Measurements from ENCODE around the gene AAK1. TPM values are rescaled to one million over a fixed set of nuclear protein-coding genes. Genes with fewer than 3 reads are reported as not detected.

AAK1 gene
- total RNA-seq, 1 experiment from 2014 or later: 75.8 TPM

DNA sequence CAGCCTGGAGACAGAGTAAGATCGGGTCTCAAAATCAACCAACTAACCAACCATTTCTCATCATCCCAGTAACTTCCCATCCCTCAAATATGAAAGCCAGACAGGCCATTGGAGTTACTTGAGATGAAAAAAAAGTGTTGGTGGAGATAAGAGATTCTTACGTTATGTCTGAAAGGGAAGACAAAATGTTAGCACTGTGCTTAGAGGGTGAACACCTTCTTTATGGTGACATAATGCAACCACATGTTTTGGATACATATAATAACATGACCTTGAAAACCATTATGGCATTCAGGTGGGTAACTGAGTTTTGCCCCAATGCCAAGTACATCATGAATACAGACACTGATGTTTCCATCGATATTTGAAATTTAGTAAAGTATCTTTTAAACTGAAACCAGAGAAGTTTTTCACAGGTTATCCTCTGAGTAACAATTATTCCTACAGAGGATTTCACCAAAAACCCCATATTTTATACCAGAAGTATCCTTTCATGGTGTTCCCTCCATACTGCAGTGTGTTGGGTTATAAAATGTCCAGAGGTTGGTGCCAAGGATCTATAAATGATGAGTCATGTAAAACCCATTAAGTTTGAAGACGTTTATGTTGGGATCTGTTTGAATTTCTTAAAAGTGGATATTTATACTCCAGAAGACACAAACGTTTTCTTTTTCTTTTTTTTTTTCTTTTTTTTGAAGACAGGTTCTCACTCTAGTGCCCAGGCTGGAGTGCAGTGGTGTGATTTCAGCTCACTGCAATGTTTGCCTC lies 45.5 kb downstream of the AAK1 start:
- no peaks in the 10 kb centered on the region for H3K9me3 Mint-ChIP-seq (ENCODE audit: unreplicated experiment)
- no TSS peak for BruUV-seq (replicated peaks)
- H3K4me3 Mint-ChIP-seq (ENCODE audit: unreplicated experiment): no peak overlapping the region
- peaks cover 20% of the 10 kb centered on the region for H3K4me1 Mint-ChIP-seq (ENCODE audit: insufficient read depth, unreplicated experiment)
- no peak overlapping the region for H3K27ac Mint-ChIP-seq (ENCODE audit: low read depth, unreplicated experiment)
- POLR2A ChIA-PET: interaction anchor here (0.6 kb wide), 1 partner anchor 104 kb away, joined by 3 read pairs; no protein-coding TSS in a partner anchor
- intact Hi-C loops (cut with micrococcal nuclease): no loop called here
- H3K36me3 Mint-ChIP-seq (ENCODE audit: insufficient read depth, unreplicated experiment): peaks cover 10% of the 10 kb centered on the region
- no peak for DNase-seq (ENCODE audit: unreplicated experiment)
- no peaks in the 10 kb centered on the region for H3K27me3 Mint-ChIP-seq (ENCODE audit: insufficient read depth, unreplicated experiment)
- TF ChIP-seq, protein P1, sequence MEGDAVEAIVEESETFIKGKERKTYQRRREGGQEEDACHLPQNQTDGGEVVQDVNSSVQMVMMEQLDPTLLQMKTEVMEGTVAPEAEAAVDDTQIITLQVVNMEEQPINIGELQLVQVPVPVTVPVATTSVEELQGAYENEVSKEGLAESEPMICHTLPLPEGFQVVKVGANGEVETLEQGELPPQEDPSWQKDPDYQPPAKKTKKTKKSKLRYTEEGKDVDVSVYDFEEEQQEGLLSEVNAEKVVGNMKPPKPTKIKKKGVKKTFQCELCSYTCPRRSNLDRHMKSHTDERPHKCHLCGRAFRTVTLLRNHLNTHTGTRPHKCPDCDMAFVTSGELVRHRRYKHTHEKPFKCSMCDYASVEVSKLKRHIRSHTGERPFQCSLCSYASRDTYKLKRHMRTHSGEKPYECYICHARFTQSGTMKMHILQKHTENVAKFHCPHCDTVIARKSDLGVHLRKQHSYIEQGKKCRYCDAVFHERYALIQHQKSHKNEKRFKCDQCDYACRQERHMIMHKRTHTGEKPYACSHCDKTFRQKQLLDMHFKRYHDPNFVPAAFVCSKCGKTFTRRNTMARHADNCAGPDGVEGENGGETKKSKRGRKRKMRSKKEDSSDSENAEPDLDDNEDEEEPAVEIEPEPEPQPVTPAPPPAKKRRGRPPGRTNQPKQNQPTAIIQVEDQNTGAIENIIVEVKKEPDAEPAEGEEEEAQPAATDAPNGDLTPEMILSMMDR (IDR thresholded peaks at IDR 0.05; ENCODE audit: unreplicated experiment): no peak
- CTCF ChIA-PET: no interaction called here

DNA sequence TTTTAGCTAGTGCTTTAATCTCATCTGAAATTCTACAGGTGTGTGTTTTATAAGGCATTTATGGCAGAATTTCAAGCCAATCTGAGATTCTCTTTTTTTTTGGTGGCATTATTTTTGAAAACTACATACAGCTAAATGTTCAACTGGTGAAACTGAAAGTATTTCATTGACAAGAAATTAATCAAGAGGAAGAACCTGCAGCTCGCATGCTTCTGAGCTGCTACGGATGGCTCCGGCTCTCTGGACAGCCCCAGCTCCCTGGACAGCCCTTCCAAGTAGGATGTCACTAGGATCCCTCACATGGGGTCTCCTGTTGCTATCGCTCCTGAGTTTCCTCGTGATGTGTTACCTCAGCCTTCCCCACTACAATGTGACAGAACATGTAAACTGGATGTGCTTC lies 46.4 kb downstream of the AAK1 start:
- no peak overlapping the region for H3K27ac Mint-ChIP-seq (ENCODE audit: low read depth, unreplicated experiment)
- no peaks in the 10 kb centered on the region for H3K27me3 Mint-ChIP-seq (ENCODE audit: insufficient read depth, unreplicated experiment)
- H3K4me3 Mint-ChIP-seq (ENCODE audit: unreplicated experiment): no peak overlapping the region
- H3K36me3 Mint-ChIP-seq (ENCODE audit: insufficient read depth, unreplicated experiment): peaks cover 10% of the 10 kb centered on the region
- intact Hi-C loops (cut with micrococcal nuclease): no loop called here
- TF ChIP-seq, protein P1 (IDR thresholded peaks at IDR 0.05; ENCODE audit: unreplicated experiment): no peak
- ChIA-PET POLR2A (interaction anchor here (1.0 kb wide), 1 partner anchor 10 kb away, joined by 3 read pairs; no protein-coding TSS in a partner anchor), CTCF (interaction anchor here (0.7 kb wide), 1 partner anchor 16 kb away, joined by 3 read pairs; no protein-coding TSS in a partner anchor)
- H3K4me1 Mint-ChIP-seq (ENCODE audit: insufficient read depth, unreplicated experiment): peaks cover 20% of the 10 kb centered on the region
- no peaks in the 10 kb centered on the region for H3K9me3 Mint-ChIP-seq (ENCODE audit: unreplicated experiment)
- BruUV-seq (replicated peaks): no TSS peak
- no peak for DNase-seq (ENCODE audit: unreplicated experiment)

DNA sequence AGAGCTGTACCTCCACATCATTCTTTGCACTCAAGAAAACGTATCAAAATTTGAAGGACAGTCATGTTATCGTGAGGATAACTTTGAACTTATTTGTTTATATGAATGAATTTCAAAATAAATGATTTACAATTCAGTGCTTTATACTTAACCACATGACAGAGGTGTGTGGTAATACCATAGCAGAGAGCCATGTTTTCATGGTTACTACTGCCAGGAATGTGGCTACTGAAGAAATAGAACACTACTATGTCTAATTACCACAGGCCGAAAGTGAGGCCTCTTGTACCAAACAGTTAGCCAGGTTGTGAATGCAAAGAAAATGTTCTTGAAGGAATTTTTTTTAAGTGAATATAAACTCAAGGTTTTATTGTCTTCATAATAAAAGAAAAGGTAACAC lies 49.2 kb downstream of the AAK1 start:
- Mint-ChIP-seq H3K36me3 (ENCODE audit: insufficient read depth, unreplicated experiment) (no peaks in the 10 kb centered on the region), H3K4me1 (ENCODE audit: insufficient read depth, unreplicated experiment) (peaks cover 8% of the 10 kb centered on the region), H3K27me3 (ENCODE audit: insufficient read depth, unreplicated experiment) (no peaks in the 10 kb centered on the region), H3K4me3 (ENCODE audit: unreplicated experiment) (no peak overlapping the region), H3K27ac (ENCODE audit: low read depth, unreplicated experiment) (no peak overlapping the region), H3K9me3 (ENCODE audit: unreplicated experiment) (no peaks in the 10 kb centered on the region)
- ChIA-PET POLR2A (interaction anchor here (0.6 to 2.1 kb wide), 7 partner anchors 11 to 235 kb away, joined by 3 to 7 read pairs (median 4); partner anchors contain the start of gene AAK1), CTCF (interaction anchor here (0.5 to 1.3 kb wide), 2 partner anchors 28 to 69 kb away, joined by 3 to 4 read pairs; no protein-coding TSS in a partner anchor)
- intact Hi-C loops (cut with micrococcal nuclease): no loop called here
- peak; percentile 13 for DNase-seq (ENCODE audit: unreplicated experiment)
- TF ChIP-seq, protein P1 (IDR thresholded peaks at IDR 0.05; ENCODE audit: unreplicated experiment): no peak
- BruUV-seq (replicated peaks): no TSS peak

DNA sequence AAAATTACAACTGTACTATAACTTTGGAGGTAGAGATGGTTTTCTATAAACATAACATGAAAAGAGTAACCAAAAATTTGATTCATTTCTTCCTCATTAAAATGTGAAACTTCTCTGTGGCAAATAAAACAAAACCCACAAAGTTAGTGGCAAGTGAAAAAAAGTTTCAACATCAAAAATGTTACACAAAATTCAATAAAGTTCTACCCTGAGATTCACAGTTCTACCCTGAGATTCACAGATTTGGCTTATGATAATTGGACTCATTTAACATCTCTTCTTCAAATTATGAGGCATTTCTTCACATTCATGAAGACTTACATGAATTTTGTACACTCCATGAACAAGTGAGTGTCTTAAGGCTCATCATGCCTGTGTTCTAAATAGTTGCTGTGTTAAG lies 51.0 kb downstream of the AAK1 start:
- Mint-ChIP-seq H3K27ac (ENCODE audit: low read depth, unreplicated experiment) (no peak overlapping the region), H3K9me3 (ENCODE audit: unreplicated experiment) (no peaks in the 10 kb centered on the region), H3K27me3 (ENCODE audit: insufficient read depth, unreplicated experiment) (no peaks in the 10 kb centered on the region), H3K36me3 (ENCODE audit: insufficient read depth, unreplicated experiment) (no peaks in the 10 kb centered on the region), H3K4me3 (ENCODE audit: unreplicated experiment) (no peak overlapping the region), H3K4me1 (ENCODE audit: insufficient read depth, unreplicated experiment) (peaks cover 8% of the 10 kb centered on the region)
- TF ChIP-seq, protein P1 (IDR thresholded peaks at IDR 0.05; ENCODE audit: unreplicated experiment): no peak
- intact Hi-C loops (cut with micrococcal nuclease): no loop called here
- BruUV-seq (replicated peaks): no TSS peak
- DNase-seq (ENCODE audit: unreplicated experiment): no peak
- ChIA-PET CTCF (no interaction called here), POLR2A (no interaction called here)

Data from MCF 10A (cell line).